Fibroblast of lung (primary cell): ENCODE results near the gene ZFP42. TPM values are rescaled to one million over a fixed set of nuclear protein-coding genes. Genes with fewer than 3 reads are reported as not detected.

Source experiments
- DNase-seq, 2 donors: peaks; one replicate each; pipeline versions ENCODE4 v3.0.0 to v3.0.0-alpha.2; 2010; ENCODE audit warnings: low read depth in 2 of 2
- H2AFZ ChIP-seq: 2 replicates; pipeline ENCODE4 v1.5.1; 2012; ENCODE audit warnings: low read length, control low read depth, inconsistent platforms
- H3K27ac ChIP-seq: 2 replicates; pipeline ENCODE4 v1.5.1; 2011; ENCODE audit warnings: low read length, control low read depth; ENCODE audit not compliant: insufficient read depth
- H3K27me3 ChIP-seq: 2 replicates; pipeline ENCODE4 v1.5.1; 2011; ENCODE audit warnings: mild to moderate bottlenecking, low read length; ENCODE audit not compliant: control insufficient read depth, insufficient read depth
- H3K36me3 ChIP-seq: 2 replicates; pipeline ENCODE4 v1.5.1; 2011; ENCODE audit warnings: low read length; ENCODE audit not compliant: control insufficient read depth, insufficient read depth
- H3K4me1 ChIP-seq: 2 replicates; pipeline ENCODE4 v1.5.1; 2011; ENCODE audit warnings: low read length; ENCODE audit not compliant: control insufficient read depth, insufficient read depth; ENCODE audit errors: extremely low read depth
- H3K4me2 ChIP-seq: 2 replicates; pipeline ENCODE4 v1.5.1; 2011; ENCODE audit warnings: low read length, control low read depth; ENCODE audit not compliant: insufficient read depth; ENCODE audit errors: extremely low read depth
- H3K4me3 ChIP-seq, 4 experiments: fragments of 200-600 bp in 1 of 4; sonication (generic) in 1 of 4; replicated peaks in 1 of 4; 2 replicates each; pipeline ENCODE4 v1.5.1; 2011 to 2016; ENCODE audit warnings: low read length in 4 of 4, low read depth in 3 of 4, mild to moderate bottlenecking in 3 of 4, control low read depth in 2 of 4, inconsistent platforms in 1 of 4, mixed read lengths in 1 of 4; ENCODE audit not compliant: insufficient read depth in 1 of 4; ENCODE audit errors: control extremely low read depth in 1 of 4
- H3K79me2 ChIP-seq: 2 replicates; pipeline ENCODE4 v1.5.1; 2012; ENCODE audit warnings: mild to moderate bottlenecking, low read length, inconsistent platforms; ENCODE audit not compliant: control insufficient read depth, insufficient read depth
- H3K9ac ChIP-seq: 2 replicates; pipeline ENCODE4 v1.5.1; 2011; ENCODE audit warnings: mild to moderate bottlenecking, low read length, control low read depth; ENCODE audit not compliant: insufficient read depth
- H3K9me3 ChIP-seq: 2 replicates; pipeline ENCODE4 v1.5.1; 2012; ENCODE audit warnings: low read depth, low read length; ENCODE audit not compliant: control insufficient read depth, insufficient read depth
- H4K20me1 ChIP-seq: 2 replicates; pipeline ENCODE4 v1.5.1; 2011; ENCODE audit warnings: low read length; ENCODE audit not compliant: control insufficient read depth, insufficient read depth; ENCODE audit errors: extremely low read depth
- EZH2 ChIP-seq: IDR thresholded peaks from 2 replicates; pipeline ENCODE4 v1.5.1; 2012; ENCODE audit warnings: low read length, control low read depth, mild to moderate bottlenecking; ENCODE audit errors: missing control alignments
- polyA plus RNA-seq, 2 donors: library from polyadenylated mRNA; depleted of rRNA in 1 of 2; stranded (reverse) in 1 of 2; unstranded in 1 of 2; fragments of >200 nt; gene quantifications; 2 replicates each; pipeline ENCODE4 v1.2.1, GENCODE V29; 2011 to 2012; ENCODE audit warnings: missing spikeins in 1 of 2
- total RNA-seq: library from RNA; depleted of rRNA; stranded (reverse); fragments of >200 nt; gene quantifications from 2 replicates; pipeline ENCODE4 v1.2.1, GENCODE V29; 2014
- TF ChIP-seq, protein P1 (sequence below), 2 donors: IDR thresholded peaks in 1 of 2; conservative IDR thresholded peaks in 1 of 2; 1 replicate in 1 of 2; 2 replicates in 1 of 2; pipeline ENCODE4 v1.5.1; 2011 to 2012; ENCODE audit warnings: low read length in 2 of 2, control low read depth in 1 of 2, inconsistent platforms in 1 of 2, low read depth in 1 of 2, mild to moderate bottlenecking in 1 of 2

ZFP42 gene
- total and polyA plus RNA-seq, 2 donors (not counting 1 experiment from before 2014, with no cell fraction given) = 0.33 TPM; not detected in 1

DNA sequence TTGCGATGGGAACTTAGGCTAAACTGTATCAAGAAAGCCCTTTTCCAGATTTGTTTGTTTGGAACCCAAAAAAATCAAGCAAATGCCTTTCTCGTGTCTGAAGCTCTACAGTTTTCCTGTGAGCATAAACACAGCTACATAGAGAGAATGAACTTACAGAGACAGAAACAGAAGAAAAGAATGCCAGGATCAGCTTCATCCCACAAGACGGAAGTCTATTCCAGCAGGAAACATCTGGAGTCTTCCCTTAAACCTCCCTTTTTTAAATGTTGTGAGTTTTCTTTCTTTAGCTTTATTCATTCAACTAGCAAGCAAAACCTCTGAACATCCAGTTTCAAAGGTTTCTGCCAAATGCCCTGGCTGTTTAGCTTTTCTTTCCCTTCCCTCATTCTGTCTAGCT is 32.6 kb upstream of the ZFP42 start:
- H3K79me2 ChIP-seq = no peaks in the 10 kb centered on the region
- DNase-seq = no peak
- TF ChIP-seq, protein P1, sequence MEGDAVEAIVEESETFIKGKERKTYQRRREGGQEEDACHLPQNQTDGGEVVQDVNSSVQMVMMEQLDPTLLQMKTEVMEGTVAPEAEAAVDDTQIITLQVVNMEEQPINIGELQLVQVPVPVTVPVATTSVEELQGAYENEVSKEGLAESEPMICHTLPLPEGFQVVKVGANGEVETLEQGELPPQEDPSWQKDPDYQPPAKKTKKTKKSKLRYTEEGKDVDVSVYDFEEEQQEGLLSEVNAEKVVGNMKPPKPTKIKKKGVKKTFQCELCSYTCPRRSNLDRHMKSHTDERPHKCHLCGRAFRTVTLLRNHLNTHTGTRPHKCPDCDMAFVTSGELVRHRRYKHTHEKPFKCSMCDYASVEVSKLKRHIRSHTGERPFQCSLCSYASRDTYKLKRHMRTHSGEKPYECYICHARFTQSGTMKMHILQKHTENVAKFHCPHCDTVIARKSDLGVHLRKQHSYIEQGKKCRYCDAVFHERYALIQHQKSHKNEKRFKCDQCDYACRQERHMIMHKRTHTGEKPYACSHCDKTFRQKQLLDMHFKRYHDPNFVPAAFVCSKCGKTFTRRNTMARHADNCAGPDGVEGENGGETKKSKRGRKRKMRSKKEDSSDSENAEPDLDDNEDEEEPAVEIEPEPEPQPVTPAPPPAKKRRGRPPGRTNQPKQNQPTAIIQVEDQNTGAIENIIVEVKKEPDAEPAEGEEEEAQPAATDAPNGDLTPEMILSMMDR (conservative IDR thresholded peaks at IDR 0.05 in 1 of 2, IDR thresholded peaks at IDR 0.05 in 1 of 2; ENCODE audit: low read depth in 1 of 2, low read length in 2 of 2) = no peak
- no peak for TF ChIP-seq EZH2
- no peaks in the 10 kb centered on the region for H3K9me3 ChIP-seq
- H3K4me1 ChIP-seq = no peaks in the 10 kb centered on the region
- H3K9ac ChIP-seq = no peak overlapping the region
- no peaks in the 10 kb centered on the region for H3K36me3 ChIP-seq
- H4K20me1 ChIP-seq = no peaks in the 10 kb centered on the region
- H3K27ac ChIP-seq = no peak overlapping the region
- no peak overlapping the region for H2AFZ ChIP-seq
- no peak overlapping the region for H3K4me2 ChIP-seq
- H3K27me3 ChIP-seq = no peaks in the 10 kb centered on the region
- no peak overlapping the region for H3K4me3 ChIP-seq

DNA sequence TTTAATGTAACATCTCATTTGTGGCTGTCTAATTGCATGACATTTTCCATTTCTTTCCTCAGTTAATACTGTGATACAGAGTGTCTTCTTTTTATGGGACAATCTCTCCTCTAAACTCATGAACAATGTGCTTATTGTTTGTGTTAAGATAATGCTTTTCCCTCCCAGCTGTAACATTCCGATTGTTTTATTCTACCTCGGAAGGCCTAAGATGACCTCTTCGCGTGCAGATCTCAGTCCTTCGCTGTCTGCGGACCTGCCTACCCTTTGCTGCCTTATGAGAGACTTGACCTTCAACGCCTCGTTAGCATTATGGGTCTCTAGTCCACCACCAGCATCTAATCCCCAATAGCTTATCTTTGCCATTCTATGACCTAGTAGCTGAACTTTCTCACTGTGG is 29.8 kb upstream of the ZFP42 start:
- H3K79me2 ChIP-seq = no peaks in the 10 kb centered on the region
- no peaks in the 10 kb centered on the region for H4K20me1 ChIP-seq
- H3K27ac ChIP-seq = no peak overlapping the region
- no peaks in the 10 kb centered on the region for H3K36me3 ChIP-seq
- H3K9me3 ChIP-seq = no peaks in the 10 kb centered on the region
- no peak overlapping the region for H3K4me3 ChIP-seq
- TF ChIP-seq EZH2 = no peak
- TF ChIP-seq, protein P1 (conservative IDR thresholded peaks at IDR 0.05 in 1 of 2, IDR thresholded peaks at IDR 0.05 in 1 of 2; ENCODE audit: low read depth in 1 of 2, low read length in 2 of 2) = no peak
- no peaks in the 10 kb centered on the region for H3K4me1 ChIP-seq
- no peaks in the 10 kb centered on the region for H3K27me3 ChIP-seq
- H3K4me2 ChIP-seq = no peak overlapping the region
- H3K9ac ChIP-seq = no peak overlapping the region
- DNase-seq = no peak
- no peak overlapping the region for H2AFZ ChIP-seq

DNA sequence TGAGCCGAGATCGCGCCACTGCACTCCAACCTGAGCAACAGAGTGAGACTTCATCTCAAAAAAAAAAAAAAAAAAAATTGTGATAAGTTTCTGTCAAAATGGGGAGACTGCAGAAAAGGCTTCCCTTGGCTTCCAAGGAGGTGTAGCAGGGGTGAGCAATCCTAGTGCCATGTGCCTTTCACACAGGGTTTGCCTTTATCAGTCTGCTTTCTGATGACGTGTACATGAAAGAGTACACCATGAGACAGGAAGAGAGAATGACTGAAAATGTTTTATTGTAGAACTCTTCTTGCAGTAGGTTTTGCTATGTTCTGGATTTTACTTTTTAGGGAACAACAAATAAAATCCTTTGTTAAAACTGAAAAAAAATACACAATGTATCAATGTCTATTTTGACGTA is 23.4 kb upstream of the ZFP42 start:
- no peak for DNase-seq
- Histone ChIP-seq H3K4me1 (no peaks in the 10 kb centered on the region), H3K36me3 (no peaks in the 10 kb centered on the region), H3K4me3 (no peak overlapping the region), H4K20me1 (no peaks in the 10 kb centered on the region), H3K27ac (no peak overlapping the region), H3K79me2 (no peaks in the 10 kb centered on the region), H3K9me3 (no peaks in the 10 kb centered on the region), H3K27me3 (no peaks in the 10 kb centered on the region), H2AFZ (no peak overlapping the region), H3K9ac (no peak overlapping the region), H3K4me2 (no peak overlapping the region)
- TF ChIP-seq, protein P1 (conservative IDR thresholded peaks at IDR 0.05 in 1 of 2, IDR thresholded peaks at IDR 0.05 in 1 of 2; ENCODE audit: low read depth in 1 of 2, low read length in 2 of 2) = no peak
- TF ChIP-seq EZH2 = no peak
